Kidney tubule cell (primary cell): ENCODE measurements around the gene HHATL.
A peak's percentile ranks its signal among the peaks of the same experiment; 100 is the strongest.

Experiments used
- DNase-seq: peaks from one replicate; pipeline ENCODE4 v3.0.0-alpha.2; 2018; ENCODE audit warnings: low spot score

Gene HHATL, protein sequence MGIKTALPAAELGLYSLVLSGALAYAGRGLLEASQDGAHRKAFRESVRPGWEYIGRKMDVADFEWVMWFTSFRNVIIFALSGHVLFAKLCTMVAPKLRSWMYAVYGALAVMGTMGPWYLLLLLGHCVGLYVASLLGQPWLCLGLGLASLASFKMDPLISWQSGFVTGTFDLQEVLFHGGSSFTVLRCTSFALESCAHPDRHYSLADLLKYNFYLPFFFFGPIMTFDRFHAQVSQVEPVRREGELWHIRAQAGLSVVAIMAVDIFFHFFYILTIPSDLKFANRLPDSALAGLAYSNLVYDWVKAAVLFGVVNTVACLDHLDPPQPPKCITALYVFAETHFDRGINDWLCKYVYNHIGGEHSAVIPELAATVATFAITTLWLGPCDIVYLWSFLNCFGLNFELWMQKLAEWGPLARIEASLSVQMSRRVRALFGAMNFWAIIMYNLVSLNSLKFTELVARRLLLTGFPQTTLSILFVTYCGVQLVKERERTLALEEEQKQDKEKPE

DNA sequence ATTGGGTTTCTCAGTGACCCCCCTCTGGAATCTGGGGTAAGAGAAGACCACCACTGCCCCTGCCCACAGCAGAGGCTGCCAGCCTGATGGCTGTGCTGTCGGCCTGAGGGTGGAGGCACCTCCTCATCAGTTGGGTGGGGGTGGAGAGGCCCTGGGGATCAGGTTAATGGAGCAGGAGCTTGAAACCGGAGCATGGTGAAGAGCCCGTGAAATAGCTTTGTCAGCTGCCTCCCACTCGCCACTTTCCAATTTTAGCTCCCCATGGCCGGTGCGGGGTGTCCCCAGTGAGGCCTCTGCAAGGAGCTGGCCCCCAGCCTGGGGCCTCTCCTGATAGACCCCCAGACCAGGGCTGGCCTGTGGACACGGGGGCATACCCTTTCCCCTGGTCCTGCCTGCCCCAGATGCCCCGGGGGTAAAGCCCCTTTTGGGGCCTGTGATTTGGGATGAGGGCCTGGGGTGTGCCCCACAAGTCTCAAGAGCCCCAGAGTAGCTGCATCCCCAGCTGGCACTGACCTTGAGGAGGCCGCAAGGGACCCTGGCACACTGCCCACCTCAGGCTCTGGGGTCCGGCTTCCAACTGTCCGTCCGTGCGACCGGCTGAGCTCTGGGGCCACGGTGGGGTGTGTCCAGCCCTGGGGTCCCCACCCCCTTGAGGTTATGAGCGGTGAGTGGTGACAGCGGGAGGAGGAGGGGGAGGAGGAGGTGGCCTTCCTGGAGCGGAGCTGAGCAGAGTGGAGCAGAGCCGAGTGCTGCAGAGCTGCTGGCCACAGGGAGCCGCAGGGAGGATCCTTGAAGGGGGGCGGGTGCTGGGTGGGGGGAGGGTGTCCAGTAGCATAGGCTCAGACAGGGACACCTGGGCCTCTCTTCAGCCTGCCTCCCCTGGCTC lies at the start of gene HHATL:
Gene HHATL (minus strand): TSS at position 733 of the 886 bp plus-strand sequence. CDS start 1,972 bp downstream, outside the sequence.
- no peak for DNase-seq

DNA sequence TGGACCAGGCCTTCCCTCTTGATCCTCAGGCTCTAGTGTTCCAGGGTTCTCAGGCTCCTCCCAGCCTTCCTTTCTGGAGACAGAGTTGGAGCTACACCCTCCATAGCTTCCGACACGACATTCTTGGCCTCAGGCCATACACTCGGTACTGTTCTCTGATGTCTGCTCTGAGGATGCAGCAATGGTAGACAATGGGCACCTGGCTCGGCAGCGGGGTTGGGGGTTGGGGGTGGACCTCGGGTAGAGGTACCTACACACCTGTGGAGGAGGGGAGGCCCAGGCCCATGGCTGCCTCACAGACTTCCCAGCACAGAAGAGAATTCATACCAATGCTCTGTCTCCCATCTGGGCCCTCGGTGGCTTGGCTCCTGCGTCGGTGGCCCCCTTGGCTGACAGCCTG lies 49.0 kb upstream of the HHATL start:
- no peak for DNase-seq

GRCh38 chr3:42750834-42751233 lies 48.2 kb upstream of the HHATL start:
- DNase-seq: no peak

DNA sequence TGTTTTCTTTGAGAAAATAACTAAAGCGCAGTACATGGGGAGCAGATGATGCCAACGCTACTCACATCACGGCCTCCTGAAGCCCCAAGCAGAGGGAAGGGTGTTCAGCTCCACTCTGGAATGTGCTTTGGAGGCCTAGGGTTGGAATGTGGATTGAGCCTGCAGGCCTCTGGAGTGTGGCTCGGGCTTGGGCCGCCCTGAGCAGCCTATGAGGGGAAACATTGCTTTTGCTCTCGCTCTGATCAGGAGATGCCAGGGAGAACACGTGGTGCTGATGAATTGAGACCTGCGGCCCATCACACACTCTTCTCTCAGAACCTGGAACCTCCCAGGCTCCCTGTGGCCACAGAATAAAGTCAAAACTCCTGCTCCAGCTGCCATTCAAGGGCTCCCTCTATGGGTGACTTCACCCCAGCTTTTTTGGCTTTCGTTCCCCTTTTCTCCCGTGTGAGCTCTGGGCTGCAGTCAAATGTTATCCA lies 47.2 kb upstream of the HHATL start:
- peak; percentile 12 for DNase-seq

GRCh38 chr3:42749025-42749752 lies 46.6 kb upstream of the HHATL start:
- DNase-seq: no peak

- DNase-seq: no peak
Measured at GRCh38 chr3:42747581-42747980, 45.0 kb upstream of the HHATL start.

DNA sequence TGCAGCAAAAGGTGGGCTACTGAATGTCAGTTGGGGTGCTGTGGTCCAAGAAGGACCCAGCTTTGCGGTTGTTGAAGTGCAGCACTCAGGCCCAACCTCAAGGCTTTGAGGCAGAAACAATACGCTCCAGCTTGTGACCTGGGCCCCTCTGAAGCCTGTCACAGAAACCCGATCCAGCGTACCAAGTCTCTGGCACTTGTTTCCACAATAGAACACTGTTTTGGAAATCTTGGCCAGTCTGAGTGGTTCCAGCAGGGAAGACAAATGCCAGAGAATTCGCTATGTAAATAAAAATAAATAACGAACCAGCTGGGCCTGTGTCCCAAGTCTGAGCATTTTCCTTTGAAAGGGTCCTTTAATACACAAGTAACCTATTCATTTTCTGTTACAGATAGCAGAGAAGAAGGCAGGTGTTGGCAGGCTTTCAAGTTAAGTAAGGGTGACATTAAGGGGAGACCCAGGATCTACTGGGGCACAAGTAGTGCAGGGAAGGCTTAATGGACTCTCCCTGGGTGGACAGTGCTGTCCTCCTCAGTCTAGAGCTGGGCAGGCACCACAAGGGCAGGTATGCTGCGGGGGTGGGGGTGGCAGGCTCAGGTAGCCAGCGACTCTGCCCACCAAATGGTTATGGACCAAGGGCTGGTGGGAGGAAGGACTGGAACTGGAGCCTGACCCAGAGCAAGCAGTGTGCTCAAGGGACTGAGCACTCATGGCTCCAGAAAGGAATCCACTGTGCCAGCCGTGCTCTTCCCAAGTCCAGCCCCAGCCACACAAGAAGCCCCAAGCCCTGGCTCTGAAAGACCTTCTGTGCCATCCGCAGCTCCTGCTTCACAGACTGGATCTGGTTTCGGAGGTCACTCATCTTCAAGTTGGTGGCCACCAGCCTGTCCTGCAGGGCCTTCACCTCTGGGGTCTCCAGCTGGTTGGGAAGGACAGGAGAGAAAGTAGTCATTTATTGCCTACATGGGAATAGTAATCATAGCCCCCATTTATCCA lies 44.2 kb upstream of the HHATL start:
- DNase-seq: no peak

- no peak for DNase-seq
Measured at GRCh38 chr3:42745776-42746454, 43.3 kb upstream of the HHATL start.

- DNase-seq: no peak
Measured at GRCh38 chr3:42745291-42745745, 42.7 kb upstream of the HHATL start.

DNA sequence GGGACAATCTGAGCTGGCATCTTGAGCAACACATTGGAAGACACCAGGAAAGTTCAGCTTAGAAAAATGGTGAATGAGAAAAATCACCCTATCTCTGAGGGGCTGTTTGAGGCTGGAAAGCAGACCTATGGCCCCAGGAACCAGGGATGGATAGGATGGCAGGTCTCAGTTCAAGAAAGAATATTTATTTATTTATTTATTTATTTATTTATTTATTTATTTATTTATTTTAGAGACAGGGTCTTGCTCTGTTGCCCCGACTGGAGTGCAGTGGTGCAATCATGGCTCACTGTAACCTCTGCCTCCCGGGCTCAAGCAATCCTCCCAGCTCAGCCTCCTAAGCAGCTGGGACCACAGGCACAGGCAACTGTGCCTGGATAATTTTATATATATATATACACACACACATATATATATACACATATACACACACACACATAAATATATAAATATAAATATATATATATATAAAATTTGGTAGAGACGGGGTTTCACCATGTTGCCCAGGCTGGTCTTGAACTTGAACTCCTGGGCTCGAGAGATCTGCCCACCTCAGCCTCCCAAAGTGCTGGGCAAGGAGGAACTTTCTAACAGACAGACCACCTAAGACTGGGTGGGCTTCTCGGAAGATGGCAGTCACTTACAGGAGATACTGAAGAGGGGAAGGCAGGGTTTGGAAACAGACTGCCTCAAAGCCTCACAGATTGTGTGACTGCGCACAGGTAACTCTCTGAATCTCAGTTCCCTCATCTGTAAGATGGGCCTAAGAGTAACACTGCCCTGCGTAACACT lies 40.8 kb upstream of the HHATL start:
- DNase-seq: no peak

GRCh38 chr3:42742688-42743087 lies 40.1 kb upstream of the HHATL start:
- no peak for DNase-seq

GRCh38 chr3:42742259-42742658 lies 39.7 kb upstream of the HHATL start:
- no peak for DNase-seq

GRCh38 chr3:42741796-42742195 lies 39.2 kb upstream of the HHATL start:
- DNase-seq: no peak

DNA sequence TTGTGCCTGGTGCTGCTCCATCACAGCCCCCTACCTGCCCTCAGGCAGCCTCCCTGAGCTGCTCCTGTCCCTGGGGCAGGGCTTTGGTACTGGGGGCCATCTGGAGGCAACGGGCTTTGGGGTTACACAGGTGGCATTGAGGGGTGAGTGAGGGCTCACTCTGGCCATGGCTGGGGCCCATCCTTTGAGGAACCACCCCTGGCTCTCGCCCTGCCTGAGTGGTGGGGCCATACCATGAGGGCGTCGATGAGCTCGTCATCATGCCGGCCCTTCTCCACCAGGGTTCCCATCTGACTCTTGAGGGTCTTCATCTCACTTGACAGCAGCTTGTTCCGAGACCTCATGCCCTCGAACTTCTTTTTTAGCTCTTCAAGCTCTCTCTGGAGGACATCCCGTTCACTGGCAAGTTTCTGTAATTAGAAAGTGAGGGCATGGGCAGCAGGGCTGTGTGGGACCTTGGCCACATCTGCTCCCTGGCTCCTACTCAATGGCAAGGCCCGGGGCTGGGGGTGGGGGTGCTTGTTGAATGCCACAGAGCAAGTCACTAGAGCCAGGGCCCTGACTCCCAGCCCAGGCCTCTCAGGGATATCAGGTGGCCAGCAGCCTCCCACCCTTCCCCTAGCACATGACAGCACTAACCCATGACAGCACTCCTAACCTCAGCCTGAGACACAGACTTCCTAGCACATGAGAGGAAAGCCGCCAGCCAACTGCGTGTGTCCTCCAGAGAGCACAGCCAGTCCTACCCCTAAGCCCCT lies 37.0 kb upstream of the HHATL start:
- no peak for DNase-seq

DNA sequence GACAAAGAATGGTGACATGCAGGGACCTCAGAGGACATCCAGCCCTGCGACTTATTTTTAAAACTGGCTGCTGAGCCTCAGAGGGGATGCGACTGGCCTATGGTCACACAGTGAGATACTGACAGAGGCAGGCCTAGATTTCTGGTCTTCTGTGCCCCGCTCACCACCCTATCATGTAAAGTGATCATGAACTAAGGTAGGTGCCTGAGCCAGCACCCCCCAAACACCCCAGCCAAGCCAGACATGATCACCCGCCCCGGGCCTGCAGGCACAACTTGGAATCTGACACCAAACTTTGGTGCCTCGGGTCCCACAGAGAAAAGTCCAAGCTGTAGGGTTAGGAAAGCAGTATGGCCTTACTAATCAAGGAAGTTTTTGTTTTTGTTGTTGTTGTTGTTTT lies 33.9 kb upstream of the HHATL start:
- no peak for DNase-seq

- no peak for DNase-seq
Measured at GRCh38 chr3:42736081-42736480, 33.5 kb upstream of the HHATL start.

- DNase-seq: no peak
Measured at GRCh38 chr3:42735615-42736014, 33.0 kb upstream of the HHATL start.

DNA sequence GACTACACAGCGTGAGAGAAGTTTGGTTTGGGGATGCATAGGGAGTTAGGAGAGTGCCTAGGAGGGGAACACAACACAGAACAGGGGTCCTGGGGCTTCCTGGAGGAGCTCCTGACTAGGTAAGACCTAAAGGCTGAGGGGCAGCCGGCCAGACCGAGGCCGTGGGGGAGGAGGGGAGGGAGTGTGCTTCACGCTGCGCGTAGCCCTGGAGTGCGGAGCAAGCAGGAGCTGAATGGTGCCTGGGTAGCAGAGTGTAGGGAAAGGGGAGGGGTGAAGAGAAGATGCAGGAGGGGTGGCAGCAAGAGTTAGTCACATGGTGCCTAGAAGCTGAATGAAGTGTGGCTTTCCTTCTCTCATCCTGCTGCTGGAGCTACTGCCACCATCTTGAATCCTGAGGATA lies 32.4 kb upstream of the HHATL start:
- DNase-seq: no peak
